Measurements from ENCODE around the gene KIF19. TPM values are rescaled to one million over a fixed set of nuclear protein-coding genes. Genes with fewer than 3 reads are reported as not detected.
"Not testable (repeated sequence)": the region's sequence is repeated elsewhere in the genome, so short reads cannot be mapped to it uniquely, and the experiment has no call there.

KIF19 gene, protein sequence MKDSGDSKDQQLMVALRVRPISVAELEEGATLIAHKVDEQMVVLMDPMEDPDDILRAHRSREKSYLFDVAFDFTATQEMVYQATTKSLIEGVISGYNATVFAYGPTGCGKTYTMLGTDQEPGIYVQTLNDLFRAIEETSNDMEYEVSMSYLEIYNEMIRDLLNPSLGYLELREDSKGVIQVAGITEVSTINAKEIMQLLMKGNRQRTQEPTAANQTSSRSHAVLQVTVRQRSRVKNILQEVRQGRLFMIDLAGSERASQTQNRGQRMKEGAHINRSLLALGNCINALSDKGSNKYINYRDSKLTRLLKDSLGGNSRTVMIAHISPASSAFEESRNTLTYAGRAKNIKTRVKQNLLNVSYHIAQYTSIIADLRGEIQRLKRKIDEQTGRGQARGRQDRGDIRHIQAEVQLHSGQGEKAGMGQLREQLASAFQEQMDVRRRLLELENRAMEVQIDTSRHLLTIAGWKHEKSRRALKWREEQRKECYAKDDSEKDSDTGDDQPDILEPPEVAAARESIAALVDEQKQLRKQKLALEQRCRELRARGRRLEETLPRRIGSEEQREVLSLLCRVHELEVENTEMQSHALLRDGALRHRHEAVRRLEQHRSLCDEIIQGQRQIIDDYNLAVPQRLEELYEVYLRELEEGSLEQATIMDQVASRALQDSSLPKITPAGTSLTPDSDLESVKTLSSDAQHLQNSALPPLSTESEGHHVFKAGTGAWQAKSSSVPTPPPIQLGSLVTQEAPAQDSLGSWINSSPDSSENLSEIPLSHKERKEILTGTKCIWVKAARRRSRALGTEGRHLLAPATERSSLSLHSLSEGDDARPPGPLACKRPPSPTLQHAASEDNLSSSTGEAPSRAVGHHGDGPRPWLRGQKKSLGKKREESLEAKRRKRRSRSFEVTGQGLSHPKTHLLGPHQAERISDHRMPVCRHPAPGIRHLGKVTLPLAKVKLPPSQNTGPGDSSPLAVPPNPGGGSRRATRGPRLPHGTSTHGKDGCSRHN
- 1.2 TPM for total RNA-seq

DNA sequence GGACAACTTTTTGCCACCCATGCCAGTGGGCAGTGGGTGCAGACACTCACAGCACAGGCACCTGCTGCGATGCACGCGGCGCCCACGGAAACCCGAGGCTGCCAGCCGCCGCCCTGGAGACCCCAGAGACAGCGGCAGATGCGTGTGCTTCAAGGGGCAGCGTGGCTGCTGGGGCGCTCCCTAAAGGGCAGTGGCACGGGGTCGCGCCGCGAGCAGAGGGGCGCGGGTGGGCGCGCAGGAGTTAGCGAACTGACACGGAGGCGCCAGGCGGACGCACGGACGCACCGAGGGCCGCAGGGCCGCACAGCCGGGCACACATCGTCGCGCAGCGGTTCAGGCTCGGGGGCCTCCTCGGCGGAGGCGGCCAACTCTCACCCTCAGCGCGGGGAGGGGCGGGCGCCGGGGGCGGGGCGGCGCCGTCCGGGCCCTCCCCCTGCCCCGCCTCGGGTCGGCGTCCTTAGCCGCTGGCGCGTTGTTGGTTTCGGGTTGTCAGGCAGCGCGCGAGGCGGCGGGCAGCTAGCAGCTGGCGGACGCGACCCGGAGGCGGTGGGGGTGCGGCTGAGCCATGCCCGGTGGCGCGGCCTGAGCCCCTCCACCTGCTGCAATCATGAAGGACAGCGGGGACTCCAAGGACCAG is at the start of gene KIF19:
TSS of gene KIF19 (plus strand) at position 484 of the 637 bp plus-strand sequence. CDS start at position 608, 124 bp downstream.
- peaks cover 17% of the 10 kb centered on the region for H3K27me3 ChIP-seq (ENCODE audit: insufficient read depth, low read length)
- no peak within 1 kb of the TSS for H3K4me3 ChIP-seq (ENCODE audit: low read length)
- peaks cover 17% of the 10 kb centered on the region for H3K4me1 ChIP-seq (ENCODE audit: insufficient read depth, low read length)
- no peaks in the 10 kb centered on the region for H3K9me3 ChIP-seq (ENCODE audit: low read depth, low read length)

DNA sequence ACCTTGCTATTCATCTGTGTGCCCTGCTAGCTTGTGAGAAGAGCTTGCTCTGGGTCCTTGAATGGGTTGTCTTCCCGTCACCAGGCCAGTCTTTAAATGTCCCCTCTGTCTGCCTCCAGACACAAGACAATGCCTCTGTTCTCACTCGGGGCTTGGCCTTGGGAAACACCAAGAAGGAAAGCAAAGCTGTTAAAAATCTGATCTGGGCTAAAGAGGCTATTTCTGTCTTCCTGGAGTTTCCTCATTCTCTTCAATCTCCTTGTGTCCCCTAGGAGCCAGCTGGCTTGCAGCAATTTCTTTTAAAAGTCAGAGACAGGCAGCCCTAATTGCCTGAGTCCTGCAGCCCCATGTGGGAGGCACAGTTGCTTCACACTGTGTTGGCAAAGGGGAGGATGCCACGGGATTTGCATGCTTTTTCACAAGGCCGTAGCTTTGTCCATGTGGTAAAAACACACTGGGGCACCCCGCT is 49.5 kb upstream of the KIF19 start:
- Histone ChIP-seq H3K27me3 (ENCODE audit: insufficient read depth, low read length) (no peaks in the 10 kb centered on the region), H3K4me3 (ENCODE audit: low read length) (no peak overlapping the region), H3K4me1 (ENCODE audit: insufficient read depth, low read length) (peaks cover 39% of the 10 kb centered on the region), H3K9me3 (ENCODE audit: low read depth, low read length) (no peaks in the 10 kb centered on the region)

DNA sequence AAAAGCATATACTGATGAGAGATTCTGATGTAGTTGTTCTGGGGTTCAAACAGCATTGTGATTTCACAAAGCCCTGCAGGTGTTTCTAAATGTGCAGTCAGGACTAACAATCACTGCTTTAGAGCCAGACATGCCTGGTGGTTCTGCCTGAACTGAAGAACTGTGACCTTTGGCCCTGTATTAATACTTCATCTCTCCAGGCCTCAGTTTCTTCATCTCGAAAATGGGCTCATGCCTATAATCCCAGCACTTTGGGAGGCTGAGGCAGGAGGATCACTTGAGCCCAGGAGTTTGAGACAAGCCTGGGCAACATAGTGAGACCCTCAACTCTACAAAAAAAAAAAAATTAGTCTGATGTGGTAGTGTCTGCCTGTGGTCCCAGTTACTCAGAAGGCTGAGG is 48.1 kb upstream of the KIF19 start:
- H3K9me3 ChIP-seq (ENCODE audit: low read depth, low read length) = no peaks in the 10 kb centered on the region
- no peaks in the 10 kb centered on the region for H3K27me3 ChIP-seq (ENCODE audit: insufficient read depth, low read length)
- peaks cover 53% of the 10 kb centered on the region for H3K4me1 ChIP-seq (ENCODE audit: insufficient read depth, low read length)
- H3K4me3 ChIP-seq (ENCODE audit: low read length) = no peak overlapping the region

DNA sequence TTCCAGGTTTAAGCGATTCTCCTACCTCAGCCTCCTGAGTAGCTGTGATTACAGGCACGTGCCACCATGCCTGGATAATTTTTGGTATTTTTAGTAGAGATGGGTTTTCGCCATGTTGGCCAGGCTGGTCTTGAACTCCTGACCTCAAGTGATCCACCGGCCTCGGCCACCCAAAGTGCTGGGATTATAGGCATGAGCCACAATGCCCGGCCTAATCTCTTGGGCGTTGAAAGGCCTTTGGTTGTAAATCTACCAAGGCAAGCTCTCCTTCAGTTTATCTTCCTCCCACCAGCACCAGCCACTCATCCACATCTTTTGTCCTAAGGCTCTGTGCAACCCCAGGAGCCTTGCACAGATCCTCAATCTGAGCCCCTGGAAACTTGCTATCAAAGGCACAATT is 46.4 kb upstream of the KIF19 start:
- peaks cover 59% of the 10 kb centered on the region for H3K4me1 ChIP-seq (ENCODE audit: insufficient read depth, low read length)
- H3K4me3 ChIP-seq (ENCODE audit: low read length) = not testable (repeated sequence)

DNA sequence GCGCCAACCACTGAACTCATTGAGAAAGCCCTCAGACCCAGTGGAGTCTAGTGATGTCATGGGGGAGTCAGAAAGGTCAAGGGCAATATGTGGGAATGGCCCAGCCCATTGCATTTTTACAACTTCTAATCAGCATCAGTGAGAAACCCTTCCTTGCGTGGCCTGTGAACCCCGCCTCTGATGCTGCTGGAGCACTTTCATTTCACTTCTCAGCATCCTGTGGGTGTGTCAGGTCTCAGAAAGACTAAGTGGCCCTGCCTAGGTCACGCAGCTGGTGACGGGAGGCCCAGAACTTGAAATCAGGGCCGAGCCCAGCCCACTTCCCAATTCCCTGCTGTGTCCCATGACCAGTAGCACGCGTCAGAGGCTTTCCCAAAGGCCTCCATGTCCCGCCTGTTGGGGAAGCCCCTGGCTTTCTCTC is 45.9 kb upstream of the KIF19 start:
- peaks cover 59% of the 10 kb centered on the region for H3K4me1 ChIP-seq (ENCODE audit: insufficient read depth, low read length)
- no peaks in the 10 kb centered on the region for H3K27me3 ChIP-seq (ENCODE audit: insufficient read depth, low read length)
- no peaks in the 10 kb centered on the region for H3K9me3 ChIP-seq (ENCODE audit: low read depth, low read length)
- H3K4me3 ChIP-seq (ENCODE audit: low read length) = no peak overlapping the region

More for the DNA sequence above, 46.4 kb upstream of the KIF19 start:
- H3K27me3 ChIP-seq (ENCODE audit: insufficient read depth, low read length); H3K9me3 ChIP-seq (ENCODE audit: low read depth, low read length): not testable (repeated sequence)

DNA sequence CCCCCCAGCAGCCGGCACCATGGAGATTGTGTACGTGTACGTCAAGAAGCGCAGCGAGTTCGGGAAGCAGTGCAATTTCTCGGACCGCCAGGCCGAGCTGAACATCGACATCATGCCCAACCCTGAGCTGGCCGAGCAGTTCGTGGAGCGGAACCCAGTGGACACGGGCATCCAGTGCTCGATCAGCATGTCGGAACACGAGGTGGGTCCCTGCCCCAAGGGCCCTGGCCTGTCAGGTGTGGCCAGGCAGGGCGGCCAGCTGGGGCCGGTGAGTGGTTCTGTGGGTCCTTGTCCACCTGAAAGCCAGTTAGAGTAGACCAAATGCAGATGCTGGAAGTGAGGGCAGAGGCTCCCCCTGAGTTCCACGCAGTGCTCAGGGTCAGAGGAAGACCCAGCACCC is 44.2 kb upstream of the KIF19 start:
- Histone ChIP-seq H3K4me3 (ENCODE audit: low read length) (no peak overlapping the region), H3K27me3 (ENCODE audit: insufficient read depth, low read length) (no peaks in the 10 kb centered on the region), H3K4me1 (ENCODE audit: insufficient read depth, low read length) (peaks cover 58% of the 10 kb centered on the region), H3K9me3 (ENCODE audit: low read depth, low read length) (no peaks in the 10 kb centered on the region)

DNA sequence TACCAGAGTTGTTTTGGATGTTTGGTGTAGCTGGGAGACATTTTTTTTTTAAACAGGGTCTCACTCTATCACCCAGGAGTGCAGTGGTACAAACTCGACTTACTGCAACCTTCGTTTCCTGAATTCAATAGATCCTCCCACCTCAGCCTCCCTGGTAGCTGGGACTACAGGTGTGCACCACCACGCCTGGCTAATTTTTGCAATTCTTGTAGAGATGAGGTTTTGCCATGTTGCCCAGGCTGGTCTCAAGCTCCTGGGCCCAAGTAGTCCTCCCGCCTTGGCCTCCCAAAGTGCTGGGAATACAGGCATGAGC is 43.8 kb upstream of the KIF19 start:
- H3K4me1 ChIP-seq (ENCODE audit: insufficient read depth, low read length) = peaks cover 58% of the 10 kb centered on the region

DNA sequence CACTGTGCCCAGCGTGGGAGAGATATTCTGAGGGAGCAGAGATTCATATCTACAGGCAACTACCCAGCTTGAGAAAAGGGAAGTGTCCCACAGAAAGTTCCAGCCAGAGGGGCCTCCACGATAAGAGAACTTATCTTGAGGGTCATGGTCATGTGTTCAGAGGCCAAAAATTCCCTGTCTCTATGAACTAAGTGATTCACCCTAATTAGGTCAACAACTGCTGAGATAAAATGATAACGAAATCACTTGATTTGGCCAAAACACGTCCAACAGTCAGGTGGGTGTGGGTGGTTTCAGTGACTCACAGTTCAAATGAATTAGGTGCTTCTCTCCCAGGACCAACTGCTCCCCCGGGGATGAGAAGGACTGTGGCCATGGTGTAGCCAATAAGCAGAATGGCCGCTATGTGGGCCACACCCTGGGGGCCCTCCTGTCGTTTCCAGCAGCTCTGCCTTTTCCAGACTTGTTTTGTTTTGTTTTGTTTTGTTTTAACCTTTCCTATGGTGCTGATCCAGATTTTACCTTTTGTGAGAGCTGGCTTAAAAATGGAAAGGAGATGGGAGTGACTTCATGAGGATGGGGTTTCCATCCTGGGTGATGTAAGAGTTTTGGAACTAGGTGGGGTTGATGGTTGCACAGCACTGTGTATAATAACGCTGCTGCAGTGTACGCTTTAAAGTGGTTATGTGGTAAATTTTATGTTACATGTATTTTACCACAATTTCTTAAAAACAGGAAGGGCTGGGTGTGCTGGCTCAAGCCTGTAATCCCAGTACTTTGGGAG is 43.2 kb upstream of the KIF19 start:
- Histone ChIP-seq H3K27me3 (ENCODE audit: insufficient read depth, low read length) (no peaks in the 10 kb centered on the region), H3K4me3 (ENCODE audit: low read length) (no peak overlapping the region), H3K4me1 (ENCODE audit: insufficient read depth, low read length) (peaks cover 58% of the 10 kb centered on the region), H3K9me3 (ENCODE audit: low read depth, low read length) (no peaks in the 10 kb centered on the region)

More for the DNA sequence above, 43.8 kb upstream of the KIF19 start:
- H3K9me3 ChIP-seq (ENCODE audit: low read depth, low read length); H3K4me3 ChIP-seq (ENCODE audit: low read length); H3K27me3 ChIP-seq (ENCODE audit: insufficient read depth, low read length): not testable (repeated sequence)

DNA sequence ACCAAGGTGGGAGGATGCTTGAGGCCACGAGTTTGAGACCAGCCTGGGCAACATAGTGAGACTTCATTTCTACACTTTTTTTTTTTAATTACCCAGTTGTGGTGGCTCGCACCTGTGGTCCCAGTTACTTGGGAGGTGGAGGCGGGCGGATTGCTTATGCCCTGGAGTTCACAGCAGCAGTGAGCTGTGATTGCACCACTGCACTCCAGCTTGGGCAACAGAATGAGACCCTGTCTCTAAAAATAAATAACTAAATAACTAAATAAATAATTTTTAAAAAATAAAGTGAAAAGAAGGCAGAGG is 42.7 kb upstream of the KIF19 start:
- Histone ChIP-seq H3K4me1 (ENCODE audit: insufficient read depth, low read length) (peaks cover 58% of the 10 kb centered on the region), H3K4me3 (ENCODE audit: low read length) (no peak overlapping the region), H3K9me3 (ENCODE audit: low read depth, low read length) (no peaks in the 10 kb centered on the region), H3K27me3 (ENCODE audit: insufficient read depth, low read length) (no peaks in the 10 kb centered on the region)

DNA sequence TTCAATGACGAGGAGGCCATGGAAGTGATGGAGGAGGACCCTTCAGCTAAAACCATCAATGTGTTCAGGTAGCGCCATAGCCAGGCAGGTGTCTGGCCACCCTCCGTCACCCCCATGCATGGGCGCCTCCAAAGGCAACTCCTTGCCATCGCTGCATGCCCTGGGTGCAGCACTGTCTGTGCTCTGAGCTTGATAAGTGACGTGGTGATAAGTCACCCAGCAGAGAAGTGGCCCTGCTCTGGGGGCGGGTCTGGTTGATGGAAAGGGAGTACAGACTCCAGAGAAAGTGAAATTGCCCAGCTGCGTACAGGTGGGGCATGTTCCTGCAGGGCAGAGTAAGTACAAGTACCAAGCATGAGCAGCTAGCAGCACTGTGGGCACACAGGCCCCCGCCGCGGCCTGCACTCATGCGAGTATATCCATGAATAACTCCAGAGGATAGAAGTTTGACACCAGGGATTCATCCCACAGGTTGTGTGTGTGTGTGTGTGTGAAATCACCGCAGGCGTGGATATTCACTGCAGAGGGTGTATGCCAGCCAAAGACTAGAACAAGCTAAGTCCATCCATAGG is 38.9 kb upstream of the KIF19 start:
- H3K4me1 ChIP-seq (ENCODE audit: insufficient read depth, low read length) = peaks cover 32% of the 10 kb centered on the region
- no peaks in the 10 kb centered on the region for H3K9me3 ChIP-seq (ENCODE audit: low read depth, low read length)
- H3K27me3 ChIP-seq (ENCODE audit: insufficient read depth, low read length) = no peaks in the 10 kb centered on the region
- no peak overlapping the region for H3K4me3 ChIP-seq (ENCODE audit: low read length)

DNA sequence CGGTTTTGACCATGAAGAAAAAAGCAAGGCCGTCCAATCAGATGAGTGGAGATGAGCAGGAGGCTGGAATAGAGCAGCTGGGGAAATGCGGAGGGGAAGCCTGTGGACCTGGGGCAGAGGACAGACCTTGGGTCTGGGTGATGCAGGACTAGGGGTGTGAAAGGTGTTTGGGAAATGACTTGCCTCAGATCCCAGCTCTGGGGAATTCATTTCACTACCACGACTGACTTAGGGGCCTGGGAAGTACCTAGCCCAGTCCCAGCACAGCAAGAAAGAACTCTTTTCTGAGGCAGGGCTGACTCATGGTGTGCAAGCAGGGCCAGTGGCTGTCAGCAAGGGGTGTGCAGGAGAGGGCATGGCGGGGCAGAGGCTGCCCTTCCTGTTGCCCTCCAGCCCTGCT is 37.2 kb upstream of the KIF19 start:
- no peak overlapping the region for H3K4me3 ChIP-seq (ENCODE audit: low read length)
- H3K9me3 ChIP-seq (ENCODE audit: low read depth, low read length) = no peaks in the 10 kb centered on the region
- no peaks in the 10 kb centered on the region for H3K27me3 ChIP-seq (ENCODE audit: insufficient read depth, low read length)
- peaks cover 15% of the 10 kb centered on the region for H3K4me1 ChIP-seq (ENCODE audit: insufficient read depth, low read length)

DNA sequence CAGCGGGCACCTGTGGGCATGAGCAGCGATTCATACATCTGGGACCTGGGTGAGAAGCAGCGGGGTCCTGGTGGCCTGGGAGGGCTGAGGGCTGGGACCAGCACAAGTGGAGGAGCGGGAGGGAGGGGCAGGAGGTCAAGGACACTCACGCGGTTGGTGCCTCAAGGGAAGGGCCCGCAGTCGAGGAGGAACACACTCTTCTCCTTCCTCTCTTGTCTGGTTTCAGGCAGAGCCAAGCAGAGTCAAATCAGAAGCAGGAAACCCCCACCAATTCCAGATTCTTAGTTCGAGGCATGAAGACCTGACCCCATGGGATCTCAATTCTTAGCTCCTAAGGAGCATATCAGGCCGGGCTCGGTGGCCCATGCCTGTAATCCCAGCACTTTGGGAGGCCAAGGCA is 36.3 kb upstream of the KIF19 start:
- Histone ChIP-seq H3K4me3 (ENCODE audit: low read length) (no peak overlapping the region), H3K9me3 (ENCODE audit: low read depth, low read length) (no peaks in the 10 kb centered on the region), H3K4me1 (ENCODE audit: insufficient read depth, low read length) (peaks cover 6% of the 10 kb centered on the region), H3K27me3 (ENCODE audit: insufficient read depth, low read length) (no peaks in the 10 kb centered on the region)

DNA sequence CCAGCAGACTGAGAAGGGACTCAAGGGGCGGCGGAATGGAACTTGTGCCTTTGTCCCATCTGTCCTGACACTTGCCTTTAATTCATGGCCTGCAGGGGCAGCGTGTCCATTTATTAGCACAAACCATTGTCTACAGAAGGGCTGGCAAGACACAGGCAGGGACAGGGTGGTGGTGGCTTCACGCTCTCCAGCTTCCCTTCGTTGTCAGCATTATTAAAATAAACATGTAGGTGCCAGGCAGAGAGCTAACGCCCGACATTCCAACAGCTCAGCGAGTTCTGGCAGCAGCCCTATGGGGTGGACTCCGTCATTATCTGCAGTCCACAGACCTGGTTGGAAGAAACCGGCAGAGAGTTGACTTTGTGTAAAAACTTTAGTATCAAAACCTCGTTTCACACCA is 35.7 kb upstream of the KIF19 start:
- H3K4me3 ChIP-seq (ENCODE audit: low read length) = no peak overlapping the region
- no peaks in the 10 kb centered on the region for H3K4me1 ChIP-seq (ENCODE audit: insufficient read depth, low read length)
- no peaks in the 10 kb centered on the region for H3K27me3 ChIP-seq (ENCODE audit: insufficient read depth, low read length)
- H3K9me3 ChIP-seq (ENCODE audit: low read depth, low read length) = no peaks in the 10 kb centered on the region

DNA sequence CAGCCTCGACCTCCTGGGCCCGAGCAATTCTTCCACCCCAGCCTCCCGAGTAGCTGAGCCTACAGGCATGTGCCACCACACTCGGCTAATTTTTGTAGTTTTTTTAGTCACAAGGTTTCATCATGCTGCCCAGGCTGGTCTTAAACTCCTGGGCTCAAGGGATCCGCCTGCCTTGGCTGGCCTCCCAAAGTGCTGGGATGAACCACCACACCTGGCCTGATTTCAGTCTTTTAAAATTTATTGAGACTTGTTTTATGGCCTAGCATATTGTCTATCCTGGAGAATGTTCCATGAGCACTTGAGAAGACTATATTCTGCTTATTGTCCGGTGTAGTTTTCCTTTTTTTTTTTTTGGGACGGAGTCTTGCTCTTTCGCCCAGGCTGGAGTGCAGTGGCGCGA is 33.5 kb upstream of the KIF19 start:
- Histone ChIP-seq H3K4me1 (ENCODE audit: insufficient read depth, low read length) (peaks cover 4% of the 10 kb centered on the region), H3K9me3 (ENCODE audit: low read depth, low read length) (no peaks in the 10 kb centered on the region), H3K4me3 (ENCODE audit: low read length) (no peak overlapping the region)

More for the DNA sequence above, 33.5 kb upstream of the KIF19 start:
- H3K27me3 ChIP-seq (ENCODE audit: insufficient read depth, low read length) = no peaks in the 10 kb centered on the region

Data from mononuclear cell (primary cell).